Left lobe of liver (tissue), 2 donors: ENCODE measurements around the gene UBE2J1. TPM values are rescaled to one million over a fixed set of nuclear protein-coding genes. Genes with fewer than 3 reads are reported as not detected.

Experiments
- ATAC-seq: fragments of 200-7000 bp; cut with Tn5 transposase; one replicate; pipeline ENCODE4 v1.9.1; 2020; ENCODE audit warnings: mild to moderate bottlenecking, moderate library complexity
- DNase-seq: peaks from one replicate; pipeline ENCODE4 v3.0.0-alpha.2; 2020; ENCODE audit warnings: low spot score
- total RNA-seq: library from RNA; stranded (reverse); gene quantifications from one replicate; pipeline ENCODE4 v1.2.1, GENCODE V29; 2021
- donor health status: DM: no; HTN: no; CAD: no; lungs with moderate emphysema.
- donor health status: DM: no; HTN: yes; CAD: no.

Gene UBE2J1
- total RNA-seq, 1 donor from 2014 or later = 16.0 TPM

DNA sequence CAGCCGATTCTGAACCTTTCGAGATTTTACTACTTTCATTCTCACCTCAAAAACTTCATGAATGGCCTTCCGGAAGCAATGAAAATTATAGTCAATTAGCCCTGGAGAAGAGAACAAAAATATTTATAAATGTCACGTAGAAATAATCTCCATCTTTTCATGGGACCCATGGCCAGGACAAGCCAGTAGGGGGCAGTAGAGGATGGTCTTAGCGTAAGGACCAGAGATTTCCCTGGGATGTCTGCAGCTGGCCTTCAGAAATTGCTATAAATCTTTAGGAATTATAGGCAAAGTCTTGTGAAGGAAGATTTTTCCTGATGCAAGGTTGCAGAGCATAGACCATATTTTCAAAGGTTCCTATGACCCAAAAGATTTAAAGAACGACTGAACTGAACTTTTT is 15.6 kb upstream of the UBE2J1 start:
- ATAC-seq (peak; percentile 65), DNase-seq (no peak)

DNA sequence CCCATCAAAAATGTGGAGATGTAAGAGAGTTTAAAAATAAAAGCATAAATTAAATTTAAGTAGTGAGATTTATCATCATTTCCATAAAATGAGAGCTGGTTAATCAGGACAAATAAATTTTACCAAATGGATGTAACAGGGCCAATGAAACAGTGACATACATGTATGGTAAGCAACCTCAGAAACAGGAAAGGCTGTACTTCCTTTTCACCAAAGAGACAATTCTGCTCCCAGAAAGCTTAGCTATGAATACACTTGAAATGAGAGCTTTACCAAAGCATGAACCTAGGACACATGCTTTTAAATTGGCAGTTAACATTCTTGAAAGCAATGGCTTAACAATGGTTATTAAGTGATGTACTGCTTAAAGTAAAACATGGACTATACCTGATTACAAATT is 12.1 kb upstream of the UBE2J1 start:
- DNase-seq (no peak), ATAC-seq (no peak)

DNA sequence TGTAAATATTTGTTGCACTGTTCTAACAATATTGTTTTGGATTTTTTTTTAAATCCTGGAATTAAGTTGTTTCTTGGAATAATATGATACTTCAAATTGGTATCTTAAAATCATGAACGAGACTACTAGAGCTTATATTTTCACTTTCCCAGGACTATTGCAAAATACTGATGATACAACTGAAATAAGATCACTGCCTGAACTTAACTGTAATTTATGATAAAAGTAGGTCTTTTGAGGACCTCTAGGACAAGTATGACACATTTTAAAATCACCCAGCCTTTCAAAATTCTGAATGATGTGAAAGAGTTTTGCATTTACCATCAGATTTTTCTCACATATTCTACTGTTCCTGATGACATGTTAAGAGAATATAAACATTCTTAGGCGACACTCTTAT is 8.6 kb upstream of the UBE2J1 start:
- no peak for ATAC-seq
- DNase-seq = no peak

- DNase-seq = no peak
- ATAC-seq = no peak
These were observed 8.0 kb upstream of the UBE2J1 start for GRCh38 chr6:89360415-89360999.

DNA sequence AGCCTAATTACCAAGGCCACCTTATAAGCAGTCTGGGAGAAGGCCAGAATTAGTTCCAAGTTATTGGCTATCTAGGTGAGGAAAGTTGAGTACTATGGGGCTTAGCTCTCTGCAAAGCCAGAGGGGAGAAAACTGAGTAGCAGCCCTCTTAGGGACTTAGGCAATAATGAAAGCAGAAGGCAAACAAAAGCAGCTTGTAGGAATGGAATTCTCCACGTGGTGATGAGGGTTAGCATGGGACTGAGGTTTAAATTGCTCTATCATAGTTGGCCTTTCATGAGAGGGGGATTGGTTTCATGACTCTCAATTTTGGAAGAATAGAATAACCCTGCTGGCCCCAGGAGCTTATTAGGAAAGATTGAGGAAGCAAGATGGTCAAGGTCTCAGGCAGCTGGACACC is 7.0 kb upstream of the UBE2J1 start:
- no peak for ATAC-seq
- DNase-seq = no peak

DNA sequence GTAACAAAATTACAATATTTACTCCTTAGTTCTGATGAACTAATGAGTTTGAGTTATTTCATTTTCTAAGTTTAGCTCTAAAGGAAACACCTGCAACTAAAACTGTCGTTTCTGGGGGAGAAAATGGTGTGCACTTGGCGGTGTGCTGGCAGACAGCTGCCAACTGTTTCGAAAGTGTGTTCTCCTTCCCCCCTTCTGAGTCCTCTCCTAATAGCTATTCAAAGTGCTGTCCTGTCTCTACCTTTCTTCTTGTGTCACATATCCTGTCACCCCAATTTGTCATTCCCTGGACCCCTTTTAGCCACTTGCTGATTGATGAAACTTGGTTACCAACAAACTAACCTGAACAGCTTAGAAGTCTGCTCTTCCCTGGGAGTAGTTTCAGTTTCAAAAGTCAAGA is 4.9 kb upstream of the UBE2J1 start:
- no peak for DNase-seq
- peak; percentile 26 for ATAC-seq

DNA sequence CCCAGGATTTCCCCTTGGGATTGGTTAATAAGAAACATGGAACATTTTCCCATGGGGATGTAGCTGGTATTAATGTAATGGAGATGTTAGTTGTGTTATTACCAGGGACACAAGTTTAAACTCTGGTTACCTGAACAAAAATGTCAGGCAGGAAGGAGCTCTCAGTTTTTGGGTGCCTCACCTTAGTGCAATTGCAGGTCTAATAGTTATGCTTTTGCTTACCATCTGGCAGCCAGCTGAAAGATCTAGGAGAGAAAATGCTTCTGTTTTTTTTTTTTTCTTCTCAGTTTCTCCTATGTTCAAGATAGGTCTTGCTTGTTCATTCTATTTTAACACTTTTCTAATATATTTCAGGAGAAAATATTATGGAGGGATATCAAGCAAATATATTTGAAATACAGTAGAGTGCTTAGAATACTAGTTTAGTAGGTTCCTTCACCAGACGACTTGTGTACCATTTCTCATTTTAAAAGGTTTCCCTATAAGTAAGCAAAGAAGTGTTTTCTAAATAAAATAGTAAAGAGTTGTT is 4.2 kb upstream of the UBE2J1 start:
- ATAC-seq (no peak), DNase-seq (no peak)

DNA sequence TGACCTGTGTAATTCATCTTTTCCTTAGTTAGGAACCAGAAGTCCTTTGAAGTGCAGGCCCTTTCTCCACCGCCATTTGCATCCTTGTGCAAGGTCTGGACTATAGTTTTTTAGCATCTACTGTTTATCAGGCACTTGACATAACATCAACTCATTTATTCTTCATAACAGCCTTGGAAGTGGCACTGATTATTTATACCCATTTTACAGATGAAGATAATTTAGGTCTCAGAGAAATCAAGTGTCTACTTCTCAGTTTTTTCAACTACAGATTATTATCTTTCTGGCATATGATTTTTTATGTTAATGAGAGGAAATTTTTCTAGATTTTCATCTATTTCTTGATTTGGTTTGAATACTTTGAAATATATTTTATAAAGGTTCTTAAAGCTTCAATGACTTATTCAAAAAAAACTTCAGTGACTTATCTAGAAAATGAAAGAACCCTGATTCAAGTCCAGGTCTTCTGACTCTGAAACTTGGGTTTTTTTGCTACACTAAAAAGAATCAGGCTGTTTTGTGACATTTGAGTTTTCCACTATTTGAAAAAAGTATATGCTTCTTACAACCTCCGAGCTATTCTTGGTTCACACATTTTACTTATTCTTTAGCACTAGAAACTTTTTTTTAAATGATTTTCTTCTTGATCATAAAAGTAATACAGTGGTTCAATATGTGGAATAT is 3.1 kb upstream of the UBE2J1 start:
- no peak for ATAC-seq
- no peak for DNase-seq

DNA sequence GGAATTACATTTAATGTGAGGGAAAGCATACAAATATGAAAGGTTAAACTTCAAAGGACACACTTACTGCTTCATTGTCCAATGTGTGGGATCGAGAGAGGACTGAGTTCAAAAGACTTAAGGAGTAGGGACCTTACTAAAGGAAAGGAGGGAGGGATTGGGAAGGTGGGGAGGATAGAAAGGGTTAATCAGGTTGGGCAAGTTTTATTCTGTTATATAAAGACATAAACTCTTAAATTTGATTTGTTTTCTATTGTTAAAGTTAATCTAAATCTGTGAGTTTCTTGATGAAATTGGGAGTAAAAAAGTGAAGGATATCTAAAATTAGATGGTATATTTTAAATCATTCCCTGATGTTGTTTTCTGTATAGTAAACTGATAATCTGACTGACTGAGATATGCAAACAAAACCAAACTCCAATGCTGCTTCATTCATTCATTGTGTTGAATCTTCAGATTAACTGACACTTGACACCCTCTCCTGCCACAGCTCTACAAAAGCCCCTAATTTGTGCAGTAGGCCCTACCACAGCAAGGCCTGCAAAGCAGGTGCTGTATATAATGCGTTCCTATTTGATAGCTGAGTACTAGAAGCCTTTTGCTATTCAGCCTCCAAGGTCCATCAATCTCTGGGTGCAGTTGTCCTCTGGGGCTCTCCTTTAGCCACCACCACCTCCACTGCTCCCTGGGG is 1.3 kb upstream of the UBE2J1 start:
- ATAC-seq = no peak
- DNase-seq = no peak

DNA sequence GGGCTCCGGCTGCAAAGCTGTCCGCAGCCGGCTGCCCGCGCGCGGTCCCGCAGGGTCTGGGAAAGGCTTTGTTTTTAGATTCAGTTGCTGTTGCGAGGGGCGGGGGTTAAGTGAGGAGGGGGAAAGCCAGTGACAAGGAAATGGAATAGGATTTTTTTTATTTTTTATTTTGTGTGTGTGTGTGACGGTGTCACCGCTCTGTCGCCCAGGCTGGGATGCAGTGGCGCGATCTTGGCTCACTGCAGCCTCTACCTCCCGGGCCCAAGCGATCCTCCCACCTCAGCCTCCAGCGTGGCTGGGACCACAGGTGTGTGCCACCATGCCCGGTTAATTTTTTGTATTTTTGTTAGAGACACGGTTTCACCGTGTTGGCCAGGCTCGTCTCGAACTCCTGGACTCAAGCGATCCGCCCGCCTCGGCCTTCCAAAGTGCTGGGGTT is 615 bp upstream of the UBE2J1 start:
- DNase-seq (peak; percentile 51), ATAC-seq (no peak)

- no peak for ATAC-seq
These were observed 748 bp downstream of the UBE2J1 start for GRCh38 chr6:89351671-89352277.

GRCh38 chr6:89350281-89350966 is 2.1 kb downstream of the UBE2J1 start:
- DNase-seq (no peak), ATAC-seq (no peak)

More at GRCh38 chr6:89351671-89352277, 748 bp downstream of the UBE2J1 start:
- DNase-seq = no peak

DNA sequence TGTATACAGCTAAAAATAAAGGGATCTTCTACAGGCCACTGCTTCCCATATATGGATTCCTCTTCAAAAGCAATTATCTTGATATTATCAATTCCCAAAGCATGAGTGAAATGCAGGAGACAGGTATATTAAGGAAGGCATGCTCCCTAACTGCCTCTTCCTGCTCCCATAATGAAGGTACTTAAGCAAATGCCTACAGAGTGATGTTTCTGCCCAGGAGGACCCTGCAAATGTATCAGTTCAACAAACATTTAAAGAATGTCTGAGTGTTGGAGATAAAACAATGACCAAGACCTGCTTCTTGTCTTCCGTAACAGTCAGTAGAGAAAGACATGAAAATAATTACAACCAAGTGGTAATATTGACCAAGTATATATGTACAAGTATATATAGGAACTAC is 4.2 kb downstream of the UBE2J1 start:
- no peak for ATAC-seq
- DNase-seq = no peak

GRCh38 chr6:89347825-89348224 is 4.7 kb downstream of the UBE2J1 start:
- DNase-seq (no peak), ATAC-seq (no peak)

DNA sequence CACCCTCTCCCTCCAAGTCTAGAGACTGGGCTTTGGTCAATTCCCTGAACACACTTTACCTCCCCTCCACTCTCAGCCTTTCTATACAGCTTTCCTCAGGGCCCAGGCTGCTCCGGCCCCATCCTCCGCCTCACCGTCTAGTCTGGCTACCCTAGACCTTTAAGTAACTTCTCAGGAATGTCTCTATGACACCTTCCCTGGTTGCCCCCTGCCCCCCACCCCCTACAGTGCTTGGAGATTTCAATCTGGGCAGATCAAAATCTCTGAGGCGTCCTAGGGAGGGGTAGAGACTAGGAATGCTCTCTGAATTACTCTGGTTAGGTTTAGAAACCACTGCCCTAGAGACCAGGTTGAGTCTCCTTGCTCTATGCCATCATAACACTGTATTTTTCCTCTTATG is 6.1 kb downstream of the UBE2J1 start:
- DNase-seq = no peak
- ATAC-seq = no peak

DNA sequence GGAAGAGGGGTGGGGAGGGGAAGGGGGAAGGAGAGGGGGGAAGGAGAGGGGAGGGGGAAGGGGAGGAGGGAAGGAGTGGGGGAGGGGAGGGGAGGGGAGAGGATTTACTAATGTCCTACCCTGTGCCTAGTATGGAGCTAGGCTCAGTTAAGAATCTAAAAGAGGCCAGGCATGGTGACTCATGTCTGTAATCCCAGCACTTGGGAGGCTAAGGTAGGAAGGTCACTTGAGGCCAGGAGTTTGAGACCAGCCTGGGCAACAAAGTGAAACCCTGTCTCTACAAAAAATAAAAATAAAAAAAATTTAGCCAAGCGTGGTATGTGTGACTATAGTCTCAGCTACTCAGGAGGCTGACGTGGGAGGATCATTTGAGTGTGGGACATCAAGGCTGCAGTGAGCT is 13.0 kb downstream of the UBE2J1 start:
- ATAC-seq (no peak), DNase-seq (no peak)

- ATAC-seq = no peak
- no peak for DNase-seq
These were observed 17.4 kb downstream of the UBE2J1 start for GRCh38 chr6:89335164-89335563.

GRCh38 chr6:89330910-89331309 is 21.6 kb downstream of the UBE2J1 start:
- ATAC-seq = no peak
- DNase-seq = no peak

- no peak for DNase-seq
- ATAC-seq = no peak
These were observed 23.5 kb downstream of the UBE2J1 start for GRCh38 chr6:89328976-89329375.

- peak; percentile 44 for ATAC-seq
- DNase-seq = no peak
These were observed 28.2 kb downstream of the UBE2J1 start for GRCh38 chr6:89324304-89324703.

DNA sequence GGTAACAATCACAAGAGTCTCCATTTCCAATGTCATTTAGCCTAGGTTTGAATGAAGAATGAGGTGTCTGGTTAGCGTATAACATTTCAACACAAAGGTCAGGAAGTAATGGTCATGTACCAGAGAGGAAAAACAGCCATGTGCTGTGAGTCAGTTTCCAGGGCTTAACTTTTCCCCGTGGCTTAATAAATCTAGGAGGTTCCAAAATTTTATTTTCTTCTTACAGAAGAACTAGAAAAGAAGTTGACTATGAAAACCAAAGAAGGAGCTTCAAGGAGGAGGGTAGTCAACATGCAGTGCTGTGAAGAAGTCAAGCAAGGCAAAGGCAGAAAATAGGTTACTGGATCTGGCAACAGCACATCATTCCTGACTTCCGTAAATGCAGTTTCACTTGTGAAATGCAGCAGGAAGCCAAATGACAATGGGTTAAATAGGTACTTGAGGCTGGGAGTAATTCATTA is 29.0 kb downstream of the UBE2J1 start:
- no peak for ATAC-seq
- DNase-seq = no peak
